Measurements from ENCODE around the gene FGF23. TPM values are rescaled to one million over a fixed set of nuclear protein-coding genes. Genes with fewer than 3 reads are reported as not detected.

FGF23 gene
- total and polyA plus RNA-seq, 2 donors (not counting 1 experiment from before 2014, with no cell fraction given), result not detected

GRCh38 chr12:4366090-4366489 is 13.4 kb downstream of the FGF23 start:
- no peaks in the 10 kb centered on the region for H4K20me1 ChIP-seq (ENCODE audit: control insufficient read depth, extremely low read depth, insufficient read depth, low read length)
- no peak overlapping the region for H3K9ac ChIP-seq (ENCODE audit: insufficient read depth, low read length)
- H3K4me1 ChIP-seq (ENCODE audit: control insufficient read depth, extremely low read depth, insufficient read depth, low read length), result no peaks in the 10 kb centered on the region
- H3K79me2 ChIP-seq (ENCODE audit: control insufficient read depth, insufficient read depth, low read length), result no peaks in the 10 kb centered on the region
- no peak for DNase-seq (ENCODE audit: low read depth in 2 of 2)
- no peak overlapping the region for H3K4me2 ChIP-seq (ENCODE audit: extremely low read depth, insufficient read depth, low read length)
- TF ChIP-seq CTCF (conservative IDR thresholded peaks at IDR 0.05 in 1 of 2, IDR thresholded peaks at IDR 0.05 in 1 of 2; ENCODE audit: low read depth in 1 of 2, low read length in 2 of 2), result no peak
- TF ChIP-seq EZH2 (IDR thresholded peaks at IDR 0.05; ENCODE audit: low read length, missing control alignments), result no peak
- no peaks in the 10 kb centered on the region for H3K36me3 ChIP-seq (ENCODE audit: control insufficient read depth, insufficient read depth, low read length)
- no peak overlapping the region for H2AFZ ChIP-seq (ENCODE audit: low read length)
- H3K9me3 ChIP-seq (ENCODE audit: control insufficient read depth, insufficient read depth, low read depth, low read length), result no peaks in the 10 kb centered on the region
- no peak overlapping the region for H3K27ac ChIP-seq (ENCODE audit: insufficient read depth, low read length)
- H3K4me3 ChIP-seq (replicated peaks in 1 of 4; ENCODE audit: control extremely low read depth in 1 of 4, insufficient read depth in 1 of 4, low read depth in 3 of 4, low read length in 4 of 4), result no peak overlapping the region
- no peaks in the 10 kb centered on the region for H3K27me3 ChIP-seq (ENCODE audit: control insufficient read depth, insufficient read depth, low read length)

GRCh38 chr12:4356041-4356327 is 23.5 kb downstream of the FGF23 start:
- Histone ChIP-seq H3K27ac (ENCODE audit: insufficient read depth, low read length) (no peak overlapping the region), H3K9ac (ENCODE audit: insufficient read depth, low read length) (no peak overlapping the region), H3K36me3 (ENCODE audit: control insufficient read depth, insufficient read depth, low read length) (peaks cover 3% of the 10 kb centered on the region), H3K4me3 (replicated peaks in 1 of 4; ENCODE audit: control extremely low read depth in 1 of 4, insufficient read depth in 1 of 4, low read depth in 3 of 4, low read length in 4 of 4) (no peak overlapping the region), H3K79me2 (ENCODE audit: control insufficient read depth, insufficient read depth, low read length) (no peaks in the 10 kb centered on the region), H3K27me3 (ENCODE audit: control insufficient read depth, insufficient read depth, low read length) (no peaks in the 10 kb centered on the region), H4K20me1 (ENCODE audit: control insufficient read depth, extremely low read depth, insufficient read depth, low read length) (no peaks in the 10 kb centered on the region), H3K4me1 (ENCODE audit: control insufficient read depth, extremely low read depth, insufficient read depth, low read length) (no peaks in the 10 kb centered on the region), H3K4me2 (ENCODE audit: extremely low read depth, insufficient read depth, low read length) (no peak overlapping the region), H3K9me3 (ENCODE audit: control insufficient read depth, insufficient read depth, low read depth, low read length) (no peaks in the 10 kb centered on the region), H2AFZ (ENCODE audit: low read length) (no peak overlapping the region)
- TF ChIP-seq EZH2 (IDR thresholded peaks at IDR 0.05; ENCODE audit: low read length, missing control alignments) (no peak), CTCF (conservative IDR thresholded peaks at IDR 0.05 in 1 of 2, IDR thresholded peaks at IDR 0.05 in 1 of 2; ENCODE audit: low read depth in 1 of 2, low read length in 2 of 2) (peak; percentile 44 to 54)
- DNase-seq (ENCODE audit: low read depth in 2 of 2), result peak; percentile 4 to 21

- no peak overlapping the region for H3K9ac ChIP-seq (ENCODE audit: insufficient read depth, low read length)
- H3K4me2 ChIP-seq (ENCODE audit: extremely low read depth, insufficient read depth, low read length), result no peak overlapping the region
- peaks cover 3% of the 10 kb centered on the region for H3K36me3 ChIP-seq (ENCODE audit: control insufficient read depth, insufficient read depth, low read length)
- peak in 1 of 2 donors; percentile 2 for DNase-seq (ENCODE audit: low read depth in 2 of 2)
- no peaks in the 10 kb centered on the region for H3K79me2 ChIP-seq (ENCODE audit: control insufficient read depth, insufficient read depth, low read length)
- H2AFZ ChIP-seq (ENCODE audit: low read length), result no peak overlapping the region
- TF ChIP-seq CTCF (conservative IDR thresholded peaks at IDR 0.05 in 1 of 2, IDR thresholded peaks at IDR 0.05 in 1 of 2; ENCODE audit: low read depth in 1 of 2, low read length in 2 of 2) (no peak), EZH2 (IDR thresholded peaks at IDR 0.05; ENCODE audit: low read length, missing control alignments) (no peak)
- no peak overlapping the region for H3K4me3 ChIP-seq (replicated peaks in 1 of 4; ENCODE audit: control extremely low read depth in 1 of 4, insufficient read depth in 1 of 4, low read depth in 3 of 4, low read length in 4 of 4)
- H3K4me1 ChIP-seq (ENCODE audit: control insufficient read depth, extremely low read depth, insufficient read depth, low read length), result no peaks in the 10 kb centered on the region
- H3K27ac ChIP-seq (ENCODE audit: insufficient read depth, low read length), result no peak overlapping the region
- H4K20me1 ChIP-seq (ENCODE audit: control insufficient read depth, extremely low read depth, insufficient read depth, low read length), result no peaks in the 10 kb centered on the region
- no peaks in the 10 kb centered on the region for H3K27me3 ChIP-seq (ENCODE audit: control insufficient read depth, insufficient read depth, low read length)
- no peaks in the 10 kb centered on the region for H3K9me3 ChIP-seq (ENCODE audit: control insufficient read depth, insufficient read depth, low read depth, low read length)
Measured at GRCh38 chr12:4355156-4356040, 24.1 kb downstream of the FGF23 start.

Data from fibroblast of lung (primary cell).